ENCODE results near the gene RNPS1. TPM values are rescaled to one million over a fixed set of nuclear protein-coding genes. Genes with fewer than 3 reads are reported as not detected.

The RNPS1 gene
- total RNA-seq (2014; rRNA removed): 131 and 154 TPM in 2 replicates
- percentile 90 among the genes with signal in this experiment for Bru-seq, nascent RNA
- BruChase-seq, experiment 1, labeled RNA remaining after a 6-hour chase: percentile 96 among the genes with signal in this experiment
- percentile 92 among the genes with signal in this experiment for BruChase-seq, experiment 2, labeled RNA remaining after a 2-hour chase
- long read RNA-seq, transcript RNPS1-202 (8 exons, 2,241 nt): major isoform, 85 of 215 reads
- long read RNA-seq, transcript RNPS1-221 (1 exons, 1,826 nt): minor isoform, 19 of 215 reads
- long read RNA-seq, transcript RNPS1-203 (8 exons, 2,069 nt): minor isoform, 15 of 215 reads
- long read RNA-seq, transcript RNPS1-220 (7 exons, 2,037 nt): minor isoform, 43 of 215 reads
- long read RNA-seq, partial matches to known transcripts: 2 of 215 reads
- long read RNA-seq, other reads (novel, unspliced or antisense): 27 of 215 reads

DNA sequence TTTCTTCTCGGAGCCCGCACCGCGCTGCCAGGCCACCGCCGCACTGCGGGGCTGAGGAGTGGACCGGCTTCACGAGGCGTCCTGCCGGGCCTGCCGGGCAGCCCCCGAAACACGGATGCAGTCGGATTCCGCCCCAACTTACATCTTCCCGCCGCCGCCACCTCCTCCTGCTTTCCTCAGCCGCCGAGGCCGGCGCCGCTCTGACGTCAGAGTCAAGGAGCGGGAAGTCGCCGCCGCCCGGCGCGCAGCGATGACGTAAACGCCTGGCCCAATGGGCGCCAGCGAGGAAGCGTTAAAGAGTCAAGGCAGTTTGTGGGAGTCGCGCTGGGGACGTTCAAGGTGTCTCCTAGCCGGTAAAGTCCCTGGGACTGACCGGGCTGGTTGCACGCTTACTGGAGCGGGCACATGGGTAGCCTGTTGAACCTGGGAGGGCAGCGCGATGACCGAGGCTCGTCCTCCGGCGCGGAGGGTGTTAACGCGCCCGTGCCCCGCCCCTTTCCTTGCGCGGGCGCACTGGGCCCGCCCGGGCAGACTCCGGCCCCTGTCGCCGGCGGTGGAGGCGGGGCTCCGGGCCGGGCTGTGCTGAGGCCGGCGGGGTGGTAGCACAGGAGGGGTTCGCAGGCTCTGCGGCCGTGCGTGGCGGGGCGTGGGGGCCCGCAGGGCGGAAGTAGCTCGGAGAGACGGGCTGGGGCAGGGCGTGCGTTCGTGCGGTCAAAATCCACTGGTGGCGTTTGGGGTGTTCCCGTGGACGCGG, at the start of gene RNPS1:
Gene RNPS1 (minus strand): TSS at position 214 of the 754 bp plus-strand sequence. CDS start 3,483 bp downstream, outside the sequence.
- Histone ChIP-seq H3K4me1 (ENCODE audit: insufficient read depth, low read length) (peaks cover 13% of the 10 kb centered on the region), H3K9me3 (ENCODE audit: low read length) (no peaks in the 10 kb centered on the region), H3K9me2 (replicated peaks; ENCODE audit: low read length) (no peaks in the 10 kb centered on the region), H3K27ac (ENCODE audit: low read length) (peak within 1 kb of the TSS; percentile 89), H3K27me3 (ENCODE audit: low read length) (no peaks in the 10 kb centered on the region), H4K20me1 (ENCODE audit: low read length) (peaks cover 29% of the 10 kb centered on the region), H3K9ac (ENCODE audit: low read length) (peak within 1 kb of the TSS; percentile 95), H3F3A (ENCODE audit: low read length, unreplicated experiment) (no peaks in the 10 kb centered on the region), H3K36me3 (ENCODE audit: low read depth, low read length) (peaks cover 17% of the 10 kb centered on the region; the same call in 1 of the 2 replicates), H2AFZ (ENCODE audit: low read length) (peak within 1 kb of the TSS; percentile 82), H3K79me2 (ENCODE audit: low read length) (peaks cover 68% of the 10 kb centered on the region), H3K4me2 (ENCODE audit: low read length) (peak within 1 kb of the TSS; percentile 93), H3K4me3 (ENCODE audit: low read length) (peak within 1 kb of the TSS; percentile 80)
- DNase-seq (peak; percentile 92), ATAC-seq (peak; percentile 87)
- no TSS peak for BruUV-seq (replicated peaks)
- TF ChIP-seq EZH2 (IDR thresholded peaks at IDR 0.05; ENCODE audit: low read length, unreplicated experiment) (no peak), EZH2phosphoT487 (IDR thresholded peaks at IDR 0.05; ENCODE audit: borderline replicate concordance, low read length) (no peak)
- TF ChIP-seq, protein P1, sequence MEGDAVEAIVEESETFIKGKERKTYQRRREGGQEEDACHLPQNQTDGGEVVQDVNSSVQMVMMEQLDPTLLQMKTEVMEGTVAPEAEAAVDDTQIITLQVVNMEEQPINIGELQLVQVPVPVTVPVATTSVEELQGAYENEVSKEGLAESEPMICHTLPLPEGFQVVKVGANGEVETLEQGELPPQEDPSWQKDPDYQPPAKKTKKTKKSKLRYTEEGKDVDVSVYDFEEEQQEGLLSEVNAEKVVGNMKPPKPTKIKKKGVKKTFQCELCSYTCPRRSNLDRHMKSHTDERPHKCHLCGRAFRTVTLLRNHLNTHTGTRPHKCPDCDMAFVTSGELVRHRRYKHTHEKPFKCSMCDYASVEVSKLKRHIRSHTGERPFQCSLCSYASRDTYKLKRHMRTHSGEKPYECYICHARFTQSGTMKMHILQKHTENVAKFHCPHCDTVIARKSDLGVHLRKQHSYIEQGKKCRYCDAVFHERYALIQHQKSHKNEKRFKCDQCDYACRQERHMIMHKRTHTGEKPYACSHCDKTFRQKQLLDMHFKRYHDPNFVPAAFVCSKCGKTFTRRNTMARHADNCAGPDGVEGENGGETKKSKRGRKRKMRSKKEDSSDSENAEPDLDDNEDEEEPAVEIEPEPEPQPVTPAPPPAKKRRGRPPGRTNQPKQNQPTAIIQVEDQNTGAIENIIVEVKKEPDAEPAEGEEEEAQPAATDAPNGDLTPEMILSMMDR (conservative IDR thresholded peaks at IDR 0.05; ENCODE audit: low read depth, low read length): no peak
- intact Hi-C loops (cut with micrococcal nuclease): no loop called here
- CTCF ChIA-PET: no interaction called here
- POLR2A ChIA-PET (ENCODE audit: unreplicated experiment): no interaction called here

- ATAC-seq (no peak), DNase-seq (no peak)
- H3K79me2 ChIP-seq (ENCODE audit: low read length): no peaks in the 10 kb centered on the region
- no peaks in the 10 kb centered on the region for H3F3A ChIP-seq (ENCODE audit: low read length, unreplicated experiment)
- no peak overlapping the region for H3K27ac ChIP-seq (ENCODE audit: low read length)
- no peak overlapping the region for H2AFZ ChIP-seq (ENCODE audit: low read length)
- no peaks in the 10 kb centered on the region for H3K36me3 ChIP-seq (ENCODE audit: low read depth, low read length)
- POLR2A ChIA-PET (ENCODE audit: unreplicated experiment): no interaction called here
- H3K9me2 ChIP-seq (replicated peaks; ENCODE audit: low read length): no peaks in the 10 kb centered on the region
- H3K27me3 ChIP-seq (ENCODE audit: low read length): no peaks in the 10 kb centered on the region
- no peak overlapping the region for H3K9ac ChIP-seq (ENCODE audit: low read length)
- no peaks in the 10 kb centered on the region for H3K9me3 ChIP-seq (ENCODE audit: low read length)
- no peaks in the 10 kb centered on the region for H3K4me1 ChIP-seq (ENCODE audit: insufficient read depth, low read length)
- TF ChIP-seq, protein P1 (conservative IDR thresholded peaks at IDR 0.05; ENCODE audit: low read depth, low read length): no peak
- TF ChIP-seq EZH2phosphoT487 (IDR thresholded peaks at IDR 0.05; ENCODE audit: borderline replicate concordance, low read length): no peak
- no peak for TF ChIP-seq EZH2 (IDR thresholded peaks at IDR 0.05; ENCODE audit: low read length, unreplicated experiment)
- CTCF ChIA-PET: no interaction called here
- H4K20me1 ChIP-seq (ENCODE audit: low read length): no peaks in the 10 kb centered on the region
- no TSS peak for BruUV-seq (replicated peaks)
- intact Hi-C loops (cut with micrococcal nuclease): no loop called here
- H3K4me3 ChIP-seq (ENCODE audit: low read length): no peak overlapping the region
- no peak overlapping the region for H3K4me2 ChIP-seq (ENCODE audit: low read length)
Measured at GRCh38 chr16:2317231-2318020, 49.5 kb upstream of the RNPS1 start.
